GM19324 (cell line): ENCODE data around the gene EYA2.
"Not testable (repeated sequence)": the region's sequence is repeated elsewhere in the genome, so short reads cannot be mapped to it uniquely, and the experiment has no call there.

Source experiments
- ATAC-seq: cut with Tn5 transposase; IDR thresholded peaks from one replicate; pipeline ENCODE4 v1.9.1; 2021; ENCODE audit warnings: mild to moderate bottlenecking, moderate library complexity; ENCODE audit not compliant: unreplicated experiment, low FRiP score

The EYA2 gene, protein sequence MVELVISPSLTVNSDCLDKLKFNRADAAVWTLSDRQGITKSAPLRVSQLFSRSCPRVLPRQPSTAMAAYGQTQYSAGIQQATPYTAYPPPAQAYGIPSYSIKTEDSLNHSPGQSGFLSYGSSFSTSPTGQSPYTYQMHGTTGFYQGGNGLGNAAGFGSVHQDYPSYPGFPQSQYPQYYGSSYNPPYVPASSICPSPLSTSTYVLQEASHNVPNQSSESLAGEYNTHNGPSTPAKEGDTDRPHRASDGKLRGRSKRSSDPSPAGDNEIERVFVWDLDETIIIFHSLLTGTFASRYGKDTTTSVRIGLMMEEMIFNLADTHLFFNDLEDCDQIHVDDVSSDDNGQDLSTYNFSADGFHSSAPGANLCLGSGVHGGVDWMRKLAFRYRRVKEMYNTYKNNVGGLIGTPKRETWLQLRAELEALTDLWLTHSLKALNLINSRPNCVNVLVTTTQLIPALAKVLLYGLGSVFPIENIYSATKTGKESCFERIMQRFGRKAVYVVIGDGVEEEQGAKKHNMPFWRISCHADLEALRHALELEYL

GRCh38 chr20:46894579-46894958 is at the start of gene EYA2:
Gene EYA2 (plus strand): TSS chr20:46894843. CDS start chr20:46990011, 95,168 bp downstream.
- no peak for ATAC-seq

- ATAC-seq, result no peak
Observed at GRCh38 chr20:46844965-46845364, 49.7 kb upstream of the EYA2 start.

- ATAC-seq, result no peak
Observed at GRCh38 chr20:46849269-46849668, 45.4 kb upstream of the EYA2 start.

GRCh38 chr20:46849751-46850150 is 44.9 kb upstream of the EYA2 start:
- no peak for ATAC-seq

DNA sequence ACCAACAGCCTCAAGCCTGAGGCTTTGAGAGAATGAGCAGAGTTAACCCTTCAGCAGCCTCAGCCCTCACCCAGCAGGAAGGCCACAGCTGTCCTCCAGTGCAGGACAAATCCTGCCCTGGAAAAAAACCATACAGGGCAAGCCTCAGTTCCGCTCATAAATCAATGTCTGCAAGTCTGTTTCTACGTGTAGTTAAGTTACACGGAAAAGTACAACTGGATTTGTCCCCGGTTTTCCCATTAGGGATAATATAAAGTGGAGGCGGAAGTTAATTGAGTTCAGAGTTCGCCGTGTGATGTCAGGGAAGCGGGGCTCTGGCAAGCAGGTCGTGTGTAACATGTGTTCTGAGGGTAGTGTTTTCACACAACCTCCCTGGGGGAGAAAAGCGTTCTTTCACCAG is 44.2 kb upstream of the EYA2 start:
- no peak for ATAC-seq

GRCh38 chr20:46850896-46851295 is 43.7 kb upstream of the EYA2 start:
- no peak for ATAC-seq

DNA sequence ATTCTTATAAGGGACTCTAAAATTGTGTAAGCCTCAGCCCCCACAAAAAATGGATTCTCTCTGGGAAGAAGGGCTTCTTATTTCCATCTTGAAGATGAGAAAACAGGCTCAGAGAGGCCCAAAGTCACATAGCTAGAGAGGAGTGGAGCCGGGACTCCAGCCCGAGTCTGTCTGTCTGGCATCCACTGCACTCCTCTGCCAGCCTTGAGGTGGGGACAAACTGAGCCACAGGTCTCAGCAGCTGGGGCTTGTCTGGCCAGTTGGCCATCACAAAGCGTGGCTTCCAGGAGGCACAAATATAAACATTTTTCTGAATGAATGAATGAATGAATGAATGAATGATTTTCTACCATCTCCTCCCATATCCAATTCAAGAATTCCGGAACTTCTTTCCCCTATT is 42.9 kb upstream of the EYA2 start:
- ATAC-seq, result no peak

DNA sequence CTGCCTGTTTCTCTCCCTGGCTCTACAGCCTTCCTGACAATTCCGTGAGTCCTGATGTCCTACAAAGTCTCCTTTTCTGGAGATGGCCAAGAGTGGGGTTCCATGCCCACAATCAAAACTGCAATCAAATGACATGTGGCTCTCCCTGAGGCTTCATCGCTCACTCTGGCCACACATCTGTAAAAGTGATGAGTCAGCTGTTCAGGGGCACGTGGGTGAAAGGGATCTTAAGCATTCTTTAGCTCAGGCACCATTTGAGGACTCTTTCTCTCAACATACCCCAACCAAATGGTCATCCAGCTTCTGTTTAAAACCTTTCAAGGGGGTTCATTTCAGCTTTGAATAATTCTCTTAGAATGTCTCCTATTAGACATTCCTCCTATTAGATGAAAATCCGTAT is 42.3 kb upstream of the EYA2 start:
- no peak for ATAC-seq

GRCh38 chr20:46853926-46854325 is 40.7 kb upstream of the EYA2 start:
- ATAC-seq, result no peak

DNA sequence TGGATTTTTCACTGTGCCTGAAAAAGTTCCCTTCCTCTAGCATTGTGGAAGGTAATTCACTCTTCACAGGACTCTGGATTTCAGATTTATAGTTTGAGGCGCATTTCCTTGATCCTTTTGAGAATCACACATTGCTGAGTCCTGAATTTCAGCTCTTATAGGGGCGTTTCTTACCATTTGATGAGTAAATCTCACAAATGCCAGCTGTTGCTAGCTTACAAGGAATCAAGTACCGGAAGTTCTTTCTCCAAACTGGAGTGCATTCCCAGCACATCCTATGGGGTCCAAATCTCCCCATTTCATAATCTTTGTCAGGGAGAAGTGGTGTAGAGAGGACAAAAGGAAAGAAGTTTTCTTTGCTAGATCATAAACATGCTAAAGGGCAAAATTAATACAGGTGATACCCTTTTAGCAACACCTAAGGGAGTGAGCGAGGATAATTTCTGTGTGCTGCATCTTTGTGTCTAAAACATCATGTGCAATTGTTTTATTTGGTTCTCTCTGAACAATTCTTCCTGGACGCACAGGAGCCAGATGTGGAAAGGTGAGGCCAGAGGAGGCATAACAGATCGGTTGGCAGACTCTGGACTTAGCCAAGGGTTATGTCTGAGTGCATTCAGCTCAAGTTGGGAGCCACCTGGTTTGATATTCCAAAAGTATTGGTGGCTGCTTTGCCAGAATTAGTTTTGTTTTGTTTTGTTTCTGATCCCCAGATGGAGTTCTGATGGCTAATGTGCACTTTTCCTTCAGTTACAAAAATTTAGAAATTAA is 37.4 kb upstream of the EYA2 start:
- no peak for ATAC-seq

- no peak for ATAC-seq
Observed at GRCh38 chr20:46865824-46866223, 28.8 kb upstream of the EYA2 start.

GRCh38 chr20:46870041-46870440 is 24.6 kb upstream of the EYA2 start:
- ATAC-seq, result no peak

GRCh38 chr20:46872328-46873211 is 22.1 kb upstream of the EYA2 start:
- ATAC-seq, result no peak

DNA sequence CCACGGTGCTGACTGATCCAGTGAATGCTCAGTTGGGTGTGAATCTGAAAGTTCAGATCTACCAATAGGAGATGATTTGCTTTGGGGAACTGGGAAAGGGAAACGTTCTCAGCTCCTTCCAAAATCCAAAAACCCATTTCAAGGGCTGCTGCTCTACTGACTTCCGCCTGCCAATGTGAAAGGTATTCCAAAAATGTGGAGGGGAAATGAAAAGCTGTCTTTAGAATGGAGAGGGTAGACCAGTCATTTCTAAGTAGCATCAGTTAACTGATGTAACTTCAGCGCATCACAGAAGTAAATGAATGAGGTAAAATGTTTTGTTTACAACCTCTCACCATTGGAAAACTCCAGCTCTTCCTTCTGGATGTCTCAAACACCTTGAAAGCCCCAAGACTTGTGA is 19.6 kb upstream of the EYA2 start:
- no peak for ATAC-seq

- no peak for ATAC-seq
Observed at GRCh38 chr20:46879386-46879785, 15.3 kb upstream of the EYA2 start.

DNA sequence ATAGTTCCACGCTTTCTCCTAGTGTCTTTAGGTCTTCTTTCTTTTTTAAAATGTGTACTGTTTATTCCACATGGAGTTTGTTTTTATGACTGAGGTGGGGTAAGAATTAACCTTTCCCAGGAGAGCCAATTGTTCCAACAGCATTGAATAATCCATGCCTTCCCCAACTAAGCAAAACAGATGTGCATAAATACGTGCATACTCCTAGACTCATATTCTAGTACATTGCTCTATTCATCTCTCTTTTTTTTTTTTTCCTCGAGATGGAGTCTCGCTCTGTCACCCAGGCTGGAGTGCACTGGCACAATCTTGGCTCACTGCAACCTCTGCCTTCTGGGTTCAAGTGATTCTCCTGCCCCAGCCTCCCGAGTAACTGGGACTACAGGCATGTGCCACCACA is 14.7 kb upstream of the EYA2 start:
- not testable (repeated sequence) for ATAC-seq

DNA sequence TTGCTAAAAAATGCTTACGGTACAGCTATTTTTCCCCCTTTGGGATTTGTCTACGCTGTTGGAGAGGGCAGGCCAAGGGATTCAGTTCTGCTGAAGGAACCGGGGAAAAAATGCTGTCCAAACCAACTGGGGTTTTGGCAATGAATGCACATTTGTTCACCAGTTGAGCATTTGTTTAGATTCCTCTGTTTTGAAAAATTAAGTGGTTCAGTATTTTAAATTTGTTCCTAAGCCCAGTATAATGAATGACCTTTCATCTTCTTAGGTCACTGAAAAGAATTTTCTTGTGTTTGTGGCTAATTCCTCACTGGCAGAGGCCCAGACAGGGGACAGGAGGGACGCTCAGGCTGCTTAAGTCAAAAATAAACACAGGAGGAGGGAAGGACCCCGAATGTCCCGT is 10.8 kb upstream of the EYA2 start:
- ATAC-seq, result no peak

- no peak for ATAC-seq
Observed at GRCh38 chr20:46890682-46891081, 4.0 kb upstream of the EYA2 start.

GRCh38 chr20:46893051-46893450 is 1.6 kb upstream of the EYA2 start:
- no peak for ATAC-seq

GRCh38 chr20:46893877-46894578 is 615 bp upstream of the EYA2 start:
- ATAC-seq, result no peak
